ENCODE results near the gene ADK.

Gene ADK

GRCh38 chr10:74238031-74238431, 87.0 kb downstream of the ADK start:
- no peak for DNase-seq
- H3K27ac Mint-ChIP-seq, result no peak overlapping the region
- no peaks in the 10 kb centered on the region for H3K4me1 Mint-ChIP-seq
- no peaks in the 10 kb centered on the region for H3K27me3 Mint-ChIP-seq (ENCODE audit: low read depth, poor library complexity)
- TF ChIP-seq, protein P1, sequence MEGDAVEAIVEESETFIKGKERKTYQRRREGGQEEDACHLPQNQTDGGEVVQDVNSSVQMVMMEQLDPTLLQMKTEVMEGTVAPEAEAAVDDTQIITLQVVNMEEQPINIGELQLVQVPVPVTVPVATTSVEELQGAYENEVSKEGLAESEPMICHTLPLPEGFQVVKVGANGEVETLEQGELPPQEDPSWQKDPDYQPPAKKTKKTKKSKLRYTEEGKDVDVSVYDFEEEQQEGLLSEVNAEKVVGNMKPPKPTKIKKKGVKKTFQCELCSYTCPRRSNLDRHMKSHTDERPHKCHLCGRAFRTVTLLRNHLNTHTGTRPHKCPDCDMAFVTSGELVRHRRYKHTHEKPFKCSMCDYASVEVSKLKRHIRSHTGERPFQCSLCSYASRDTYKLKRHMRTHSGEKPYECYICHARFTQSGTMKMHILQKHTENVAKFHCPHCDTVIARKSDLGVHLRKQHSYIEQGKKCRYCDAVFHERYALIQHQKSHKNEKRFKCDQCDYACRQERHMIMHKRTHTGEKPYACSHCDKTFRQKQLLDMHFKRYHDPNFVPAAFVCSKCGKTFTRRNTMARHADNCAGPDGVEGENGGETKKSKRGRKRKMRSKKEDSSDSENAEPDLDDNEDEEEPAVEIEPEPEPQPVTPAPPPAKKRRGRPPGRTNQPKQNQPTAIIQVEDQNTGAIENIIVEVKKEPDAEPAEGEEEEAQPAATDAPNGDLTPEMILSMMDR (IDR thresholded peaks at IDR 0.05), result no peak
- peaks cover 10% of the 10 kb centered on the region for H3K9me3 Mint-ChIP-seq
- no peak overlapping the region for H3K4me3 Mint-ChIP-seq
- H3K36me3 Mint-ChIP-seq (ENCODE audit: low read depth), result peaks cover 14% of the 10 kb centered on the region

GRCh38 chr10:74238516-74238915, 87.5 kb downstream of the ADK start:
- no peak for DNase-seq
- Mint-ChIP-seq H3K27me3 (ENCODE audit: low read depth, poor library complexity) (no peaks in the 10 kb centered on the region), H3K27ac (no peak overlapping the region), H3K36me3 (ENCODE audit: low read depth) (peaks cover 19% of the 10 kb centered on the region), H3K4me3 (no peak overlapping the region), H3K4me1 (no peaks in the 10 kb centered on the region), H3K9me3 (peaks cover 13% of the 10 kb centered on the region)
- TF ChIP-seq, protein P1 (IDR thresholded peaks at IDR 0.05), result no peak

DNA sequence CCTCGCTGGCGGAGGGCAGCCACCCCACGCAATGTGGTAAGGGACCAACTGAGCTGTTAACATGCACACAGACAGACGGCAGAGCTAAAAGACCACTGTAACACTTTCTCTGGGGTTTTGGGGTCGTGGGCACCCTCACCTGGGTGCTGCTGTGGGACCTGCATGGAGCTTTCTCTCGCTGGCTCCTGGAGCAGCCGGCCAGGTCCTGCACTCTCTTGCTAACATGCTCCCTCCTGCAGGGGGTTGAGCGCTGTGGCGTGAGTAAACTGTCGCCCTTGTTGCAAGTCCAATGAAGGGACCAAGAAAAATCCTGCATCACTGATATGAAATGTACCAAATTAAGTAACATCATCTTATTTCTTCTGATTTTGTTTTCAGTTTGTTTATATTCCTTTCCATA, 92.0 kb downstream of the ADK start:
- Mint-ChIP-seq H3K36me3 (ENCODE audit: low read depth) (peaks cover 20% of the 10 kb centered on the region), H3K4me3 (no peak overlapping the region), H3K27me3 (ENCODE audit: low read depth, poor library complexity) (no peaks in the 10 kb centered on the region), H3K27ac (no peak overlapping the region), H3K9me3 (peaks cover 13% of the 10 kb centered on the region), H3K4me1 (no peaks in the 10 kb centered on the region)
- TF ChIP-seq, protein P1 (IDR thresholded peaks at IDR 0.05), result no peak
- no peak for DNase-seq

DNA sequence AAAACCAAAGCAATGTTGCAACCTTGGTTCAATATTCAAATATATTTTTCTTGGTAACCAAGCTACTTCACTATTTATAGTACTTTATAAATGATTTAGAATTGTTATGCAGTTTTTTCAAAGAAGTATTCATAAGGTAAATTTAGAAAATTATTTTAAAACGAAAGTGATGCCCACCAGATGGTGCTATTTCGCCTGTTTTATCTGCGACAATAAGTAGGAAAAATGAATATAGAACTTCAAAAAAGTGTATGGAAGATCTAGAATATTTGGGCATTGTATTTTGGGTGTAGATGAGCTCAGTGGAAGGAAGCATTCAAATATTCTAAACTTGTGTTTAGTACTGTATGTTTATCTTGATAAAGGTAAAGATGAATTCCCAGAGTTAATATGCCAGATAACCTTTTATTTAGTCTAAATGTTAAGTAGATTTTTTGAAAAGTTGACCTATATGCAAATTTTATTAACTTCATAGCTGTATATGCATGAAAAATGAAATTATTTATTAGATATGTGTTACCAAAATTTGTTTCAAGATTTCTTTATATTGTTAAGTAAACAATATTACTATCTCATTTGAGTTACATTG, 93.2 kb downstream of the ADK start:
- Mint-ChIP-seq H3K36me3 (ENCODE audit: low read depth) (peaks cover 20% of the 10 kb centered on the region), H3K27me3 (ENCODE audit: low read depth, poor library complexity) (no peaks in the 10 kb centered on the region), H3K27ac (no peak overlapping the region), H3K4me3 (no peak overlapping the region), H3K4me1 (no peaks in the 10 kb centered on the region), H3K9me3 (peaks cover 13% of the 10 kb centered on the region)
- DNase-seq, result peak; percentile 6
- TF ChIP-seq, protein P1 (IDR thresholded peaks at IDR 0.05), result peak; percentile 58

- TF ChIP-seq, protein P1 (IDR thresholded peaks at IDR 0.05), result no peak
- no peak for DNase-seq
- peaks cover 13% of the 10 kb centered on the region for H3K9me3 Mint-ChIP-seq
- H3K27me3 Mint-ChIP-seq (ENCODE audit: low read depth, poor library complexity), result no peaks in the 10 kb centered on the region
- H3K27ac Mint-ChIP-seq, result no peak overlapping the region
- no peaks in the 10 kb centered on the region for H3K4me1 Mint-ChIP-seq
- peaks cover 20% of the 10 kb centered on the region for H3K36me3 Mint-ChIP-seq (ENCODE audit: low read depth)
- H3K4me3 Mint-ChIP-seq, result no peak overlapping the region
Observed at GRCh38 chr10:74244807-74245206, 93.8 kb downstream of the ADK start.

DNA sequence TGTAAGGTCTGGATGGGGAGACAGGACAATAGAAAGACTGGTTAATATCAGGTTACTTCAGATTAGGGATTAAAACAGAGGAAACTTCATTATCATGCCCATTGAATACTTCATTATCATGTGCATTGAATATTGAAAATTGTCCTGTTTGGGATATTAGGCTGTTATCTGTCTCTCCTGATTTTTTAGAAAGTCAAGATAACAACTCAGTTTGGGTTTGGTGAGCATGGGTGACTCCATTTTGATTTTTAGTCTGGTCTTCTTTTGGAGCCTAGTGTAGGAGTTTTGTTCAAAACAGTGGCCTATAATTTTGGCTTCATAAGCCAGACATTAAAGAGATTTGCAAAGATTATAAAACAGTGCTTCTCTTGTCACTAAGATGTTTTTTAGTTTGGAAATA, 95.5 kb downstream of the ADK start:
- peaks cover 13% of the 10 kb centered on the region for H3K9me3 Mint-ChIP-seq
- no peak overlapping the region for H3K4me3 Mint-ChIP-seq
- peak overlapping the region; percentile 3 for H3K27ac Mint-ChIP-seq
- H3K27me3 Mint-ChIP-seq (ENCODE audit: low read depth, poor library complexity), result no peaks in the 10 kb centered on the region
- no peaks in the 10 kb centered on the region for H3K4me1 Mint-ChIP-seq
- H3K36me3 Mint-ChIP-seq (ENCODE audit: low read depth), result peaks cover 20% of the 10 kb centered on the region
- no peak for DNase-seq
- TF ChIP-seq, protein P1 (IDR thresholded peaks at IDR 0.05), result no peak

All from nephron progenitor cell (in vitro differentiated cells).